DND-41 (cell line): Measurements from ENCODE around the gene FUBP3.

Experiments
- CTCF ChIP-seq: IDR thresholded peaks from 2 replicates; pipeline ENCODE4 v1.5.1; 2012; ENCODE audit warnings: borderline replicate concordance, low read length, moderate library complexity, mild to moderate bottlenecking; ENCODE audit not compliant: poor library complexity, severe bottlenecking; ENCODE audit errors: extremely low read depth
- EZH2 ChIP-seq: IDR thresholded peaks from 3 replicates; pipeline ENCODE4 v1.6.1; 2012; ENCODE audit warnings: borderline replicate concordance, low read depth, mild to moderate bottlenecking, moderate library complexity, low read length, inconsistent platforms; ENCODE audit not compliant: severe bottlenecking

GRCh38 chr9:130651752-130652151, 72.4 kb downstream of the FUBP3 start:
- TF ChIP-seq CTCF (no peak), EZH2 (no peak)
